ENCODE data around the gene TMUB1.

Gene TMUB1

DNA sequence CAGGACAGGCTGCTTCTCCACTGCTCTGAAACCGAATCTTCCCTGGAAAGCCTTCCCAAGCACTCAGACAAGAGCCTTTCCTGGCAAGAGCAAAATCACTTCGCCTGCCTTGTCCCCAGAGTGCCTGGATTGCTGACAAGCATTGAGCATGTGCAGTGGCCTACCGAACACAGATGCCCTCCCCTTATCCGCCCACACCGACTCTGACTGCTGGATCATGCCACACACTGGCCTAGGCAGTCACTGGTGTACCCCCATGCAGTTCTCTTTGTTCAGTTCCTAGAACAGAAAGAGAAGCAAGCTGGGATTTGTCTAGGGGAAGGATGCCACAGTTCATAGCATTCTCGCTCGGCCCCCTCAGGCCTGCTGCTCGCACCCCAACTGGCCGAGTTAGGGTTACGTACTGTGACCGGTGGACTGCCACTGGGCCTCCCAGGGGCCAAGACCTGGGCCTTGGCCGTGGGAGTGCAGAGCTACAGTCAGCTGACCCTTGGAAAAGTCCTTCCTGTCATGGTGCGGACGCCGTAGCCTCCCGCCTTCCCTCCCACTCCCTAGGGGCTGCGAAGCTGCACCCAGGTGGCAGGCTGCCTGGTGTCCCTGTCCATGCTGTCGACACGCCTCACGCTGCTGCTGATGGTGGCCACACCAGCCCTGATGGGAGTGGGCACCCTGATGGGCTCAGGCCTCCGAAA is 48.1 kb downstream of the TMUB1 start:
- no peak overlapping the region for H3K27ac ChIP-seq (ENCODE audit: low read depth, low read length)
- peaks cover 4% of the 10 kb centered on the region; the same call in 1 of the 2 replicates for H3K36me3 ChIP-seq (ENCODE audit: insufficient read depth, low read length)
- no peak overlapping the region for H2AFZ ChIP-seq (ENCODE audit: low read length, unreplicated experiment)
- H3K27me3 ChIP-seq (ENCODE audit: insufficient read depth, low read length), result no peaks in the 10 kb centered on the region
- H3K4me3 ChIP-seq (ENCODE audit: low read depth, low read length), result no peak overlapping the region
- H3K79me2 ChIP-seq (ENCODE audit: control insufficient read depth, insufficient read depth, low read length, unreplicated experiment), result no peaks in the 10 kb centered on the region
- H3K4me1 ChIP-seq (ENCODE audit: control insufficient read depth, insufficient read depth, low read length, unreplicated experiment), result peaks cover 23% of the 10 kb centered on the region

DNA sequence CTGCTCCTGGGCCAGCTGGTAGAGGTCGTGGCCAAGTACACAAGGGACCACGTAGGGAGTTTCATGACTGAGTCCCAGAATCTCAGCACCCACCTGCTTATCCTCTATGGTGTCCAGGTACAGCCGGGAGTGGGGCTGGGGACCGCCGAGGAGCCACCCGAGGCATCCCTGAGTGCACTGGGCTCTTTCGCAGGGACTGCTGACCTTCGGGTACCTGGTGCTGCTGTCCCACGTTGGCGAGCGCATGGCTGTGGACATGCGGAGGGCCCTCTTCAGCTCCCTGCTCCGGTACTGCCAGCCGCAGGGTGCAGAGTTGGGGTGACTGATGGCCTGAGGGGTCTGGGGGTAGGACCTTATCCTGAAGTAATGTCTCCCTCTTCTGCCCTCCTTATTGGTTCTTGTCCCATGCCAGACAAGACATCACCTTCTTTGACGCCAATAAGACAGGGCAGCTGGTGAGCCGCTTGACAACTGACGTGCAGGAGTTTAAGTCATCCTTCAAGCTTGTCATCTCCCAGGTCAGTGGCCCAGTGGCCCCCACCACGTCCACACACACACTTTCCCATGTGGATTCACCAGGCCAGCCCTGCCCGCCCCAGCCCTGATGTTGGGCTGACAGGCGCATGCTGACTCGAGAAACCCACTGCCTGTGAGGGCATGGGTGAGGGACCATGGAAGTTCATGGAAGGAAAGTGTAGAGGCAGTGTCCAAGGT is 48.8 kb downstream of the TMUB1 start:
- H3K27ac ChIP-seq (ENCODE audit: low read depth, low read length), result no peak overlapping the region

DNA sequence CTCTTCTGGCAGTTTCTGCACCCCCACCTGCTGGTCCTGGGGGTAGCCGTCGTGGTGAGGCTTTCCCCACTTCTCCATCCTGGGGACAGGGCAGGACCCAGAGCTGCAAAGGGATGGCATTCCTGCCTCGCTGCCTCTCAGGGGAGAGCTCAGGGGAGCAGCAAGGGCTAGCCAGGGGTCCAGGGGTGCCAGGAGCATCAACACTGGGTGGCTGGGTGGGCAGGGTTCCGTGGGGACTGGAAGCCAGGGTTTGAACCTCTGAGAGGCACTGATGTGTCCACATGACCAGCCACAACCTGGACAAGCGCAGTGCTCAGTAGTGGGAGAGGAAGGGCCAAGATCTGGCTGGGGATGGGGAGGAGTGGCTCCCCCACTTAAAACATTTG is 49.4 kb downstream of the TMUB1 start:
- no peaks in the 10 kb centered on the region for H3K27me3 ChIP-seq (ENCODE audit: insufficient read depth, low read length)
- H3K79me2 ChIP-seq (ENCODE audit: control insufficient read depth, insufficient read depth, low read length, unreplicated experiment), result peaks cover 8% of the 10 kb centered on the region
- H3K4me3 ChIP-seq (ENCODE audit: low read depth, low read length), result no peak overlapping the region
- no peak overlapping the region for H3K27ac ChIP-seq (ENCODE audit: low read depth, low read length)
- H3K36me3 ChIP-seq (ENCODE audit: insufficient read depth, low read length), result peaks cover 4% of the 10 kb centered on the region; the same call in 1 of the 2 replicates
- no peak overlapping the region for H2AFZ ChIP-seq (ENCODE audit: low read length, unreplicated experiment)
- peaks cover 16% of the 10 kb centered on the region for H3K4me1 ChIP-seq (ENCODE audit: control insufficient read depth, insufficient read depth, low read length, unreplicated experiment)

More for the DNA sequence above, 48.8 kb downstream of the TMUB1 start:
- H3K4me1 ChIP-seq (ENCODE audit: control insufficient read depth, insufficient read depth, low read length, unreplicated experiment), result peaks cover 16% of the 10 kb centered on the region
- no peaks in the 10 kb centered on the region for H3K27me3 ChIP-seq (ENCODE audit: insufficient read depth, low read length)
- no peak overlapping the region for H3K4me3 ChIP-seq (ENCODE audit: low read depth, low read length)
- H3K36me3 ChIP-seq (ENCODE audit: insufficient read depth, low read length), result peaks cover 4% of the 10 kb centered on the region; the same call in 1 of the 2 replicates
- peaks cover 4% of the 10 kb centered on the region for H3K79me2 ChIP-seq (ENCODE audit: control insufficient read depth, insufficient read depth, low read length, unreplicated experiment)
- H2AFZ ChIP-seq (ENCODE audit: low read length, unreplicated experiment), result no peak overlapping the region

DNA sequence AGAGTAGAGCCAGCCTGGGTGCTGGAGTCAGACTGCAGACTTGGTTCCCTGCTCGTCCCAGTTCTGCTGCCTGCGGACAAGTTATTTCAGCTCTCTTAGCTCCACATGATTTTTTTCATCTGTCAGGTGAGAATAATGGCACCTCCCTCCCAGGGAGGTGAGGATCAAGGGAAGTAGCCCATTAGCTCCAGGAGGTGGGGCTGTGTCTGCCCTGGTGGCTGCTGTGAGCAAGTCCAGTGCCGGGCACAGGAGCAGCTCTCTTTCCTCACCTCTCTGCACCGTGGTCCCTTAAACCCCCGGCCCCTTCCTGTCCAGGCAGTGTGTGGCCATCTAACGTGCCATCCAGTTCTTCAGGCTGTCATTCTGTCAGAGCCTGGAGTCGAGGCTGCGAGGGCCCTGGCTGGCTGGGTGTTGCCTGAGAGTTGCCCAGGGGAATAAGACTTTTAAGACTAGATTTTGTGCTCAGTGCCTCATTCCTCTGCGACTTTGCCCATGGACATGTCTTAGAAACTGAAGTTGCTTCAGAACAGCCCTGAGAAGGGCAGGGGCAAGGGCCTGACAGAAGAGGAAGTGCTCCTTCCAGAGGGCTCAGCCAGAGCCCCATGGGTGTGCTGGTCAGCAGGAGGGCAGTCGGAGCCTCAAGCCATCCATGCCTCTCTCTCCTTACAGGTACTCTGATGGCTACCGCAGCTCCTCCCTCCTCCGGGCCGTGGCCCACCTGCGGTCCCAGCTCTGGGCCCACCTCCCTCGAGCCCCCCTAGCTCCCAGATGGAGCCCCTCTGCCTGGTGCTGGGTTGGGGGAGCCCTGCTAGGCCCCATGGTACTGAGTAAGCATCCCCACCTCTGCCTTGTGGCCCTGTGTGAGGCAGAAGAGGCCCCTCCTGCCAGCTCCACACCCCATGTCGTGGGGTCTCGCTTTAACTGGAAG is 50.1 kb downstream of the TMUB1 start:
- no peak overlapping the region for H3K27ac ChIP-seq (ENCODE audit: low read depth, low read length)
- H2AFZ ChIP-seq (ENCODE audit: low read length, unreplicated experiment), result no peak overlapping the region
- peaks cover 10% of the 10 kb centered on the region for H3K4me1 ChIP-seq (ENCODE audit: control insufficient read depth, insufficient read depth, low read length, unreplicated experiment)
- H3K27me3 ChIP-seq (ENCODE audit: insufficient read depth, low read length), result no peaks in the 10 kb centered on the region
- peaks cover 9% of the 10 kb centered on the region for H3K79me2 ChIP-seq (ENCODE audit: control insufficient read depth, insufficient read depth, low read length, unreplicated experiment)
- peaks cover 4% of the 10 kb centered on the region; the same call in 1 of the 2 replicates for H3K36me3 ChIP-seq (ENCODE audit: insufficient read depth, low read length)
- H3K4me3 ChIP-seq (ENCODE audit: low read depth, low read length), result no peak overlapping the region

Data from ACC112 (cell line).